GM20000 (cell line): ENCODE data around the gene DDX31.
"Not testable (repeated sequence)": the region's sequence is repeated elsewhere in the genome, so short reads cannot be mapped to it uniquely, and the experiment has no call there.

ENCODE experiments used
- DNase-seq: peaks from one replicate; pipeline ENCODE4 v3.0.0; 2012; ENCODE audit warnings: low spot score
- TF ChIP-seq, protein P1 (sequence below): IDR thresholded peaks from 2 replicates; pipeline ENCODE4 v1.5.1; 2012; ENCODE audit warnings: mild to moderate bottlenecking, control low read depth; ENCODE audit errors: extremely low read depth, missing control alignments

Gene DDX31

GRCh38 chr9:132669698-132670456, at the start of gene DDX31:
TSS of gene DDX31 (minus strand) at chr9:132669983. CDS start at chr9:132669934, 49 bp downstream.
- DNase-seq: peak; percentile 95
- TF ChIP-seq, protein P1, sequence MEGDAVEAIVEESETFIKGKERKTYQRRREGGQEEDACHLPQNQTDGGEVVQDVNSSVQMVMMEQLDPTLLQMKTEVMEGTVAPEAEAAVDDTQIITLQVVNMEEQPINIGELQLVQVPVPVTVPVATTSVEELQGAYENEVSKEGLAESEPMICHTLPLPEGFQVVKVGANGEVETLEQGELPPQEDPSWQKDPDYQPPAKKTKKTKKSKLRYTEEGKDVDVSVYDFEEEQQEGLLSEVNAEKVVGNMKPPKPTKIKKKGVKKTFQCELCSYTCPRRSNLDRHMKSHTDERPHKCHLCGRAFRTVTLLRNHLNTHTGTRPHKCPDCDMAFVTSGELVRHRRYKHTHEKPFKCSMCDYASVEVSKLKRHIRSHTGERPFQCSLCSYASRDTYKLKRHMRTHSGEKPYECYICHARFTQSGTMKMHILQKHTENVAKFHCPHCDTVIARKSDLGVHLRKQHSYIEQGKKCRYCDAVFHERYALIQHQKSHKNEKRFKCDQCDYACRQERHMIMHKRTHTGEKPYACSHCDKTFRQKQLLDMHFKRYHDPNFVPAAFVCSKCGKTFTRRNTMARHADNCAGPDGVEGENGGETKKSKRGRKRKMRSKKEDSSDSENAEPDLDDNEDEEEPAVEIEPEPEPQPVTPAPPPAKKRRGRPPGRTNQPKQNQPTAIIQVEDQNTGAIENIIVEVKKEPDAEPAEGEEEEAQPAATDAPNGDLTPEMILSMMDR: no peak

DNA sequence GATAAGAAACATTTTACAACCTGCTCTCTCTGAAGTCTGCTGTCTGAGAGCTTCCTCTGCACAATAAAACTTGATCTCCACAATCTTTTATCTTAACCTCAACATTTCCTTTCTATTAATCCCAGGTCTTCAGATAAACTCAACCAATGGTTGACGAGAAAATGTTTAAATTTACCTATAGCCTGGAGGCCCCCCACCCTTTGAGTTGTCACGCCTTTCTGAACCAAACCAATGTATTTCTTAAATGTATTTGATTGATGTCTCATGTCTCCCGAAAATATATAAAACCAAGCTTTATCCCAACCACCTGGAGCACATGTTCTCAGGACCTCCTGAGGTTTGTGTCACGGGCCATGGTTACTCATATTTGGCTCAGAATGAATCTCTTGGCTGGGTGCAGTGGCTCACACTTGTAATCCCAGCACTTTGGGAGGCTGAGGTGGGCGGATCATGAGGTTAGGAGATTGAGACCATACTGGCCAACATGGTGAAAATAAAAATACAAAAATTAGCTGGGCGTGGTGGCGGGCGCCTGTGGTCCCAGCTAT, 48.7 kb upstream of the DDX31 start:
- DNase-seq: not testable (repeated sequence)

DNA sequence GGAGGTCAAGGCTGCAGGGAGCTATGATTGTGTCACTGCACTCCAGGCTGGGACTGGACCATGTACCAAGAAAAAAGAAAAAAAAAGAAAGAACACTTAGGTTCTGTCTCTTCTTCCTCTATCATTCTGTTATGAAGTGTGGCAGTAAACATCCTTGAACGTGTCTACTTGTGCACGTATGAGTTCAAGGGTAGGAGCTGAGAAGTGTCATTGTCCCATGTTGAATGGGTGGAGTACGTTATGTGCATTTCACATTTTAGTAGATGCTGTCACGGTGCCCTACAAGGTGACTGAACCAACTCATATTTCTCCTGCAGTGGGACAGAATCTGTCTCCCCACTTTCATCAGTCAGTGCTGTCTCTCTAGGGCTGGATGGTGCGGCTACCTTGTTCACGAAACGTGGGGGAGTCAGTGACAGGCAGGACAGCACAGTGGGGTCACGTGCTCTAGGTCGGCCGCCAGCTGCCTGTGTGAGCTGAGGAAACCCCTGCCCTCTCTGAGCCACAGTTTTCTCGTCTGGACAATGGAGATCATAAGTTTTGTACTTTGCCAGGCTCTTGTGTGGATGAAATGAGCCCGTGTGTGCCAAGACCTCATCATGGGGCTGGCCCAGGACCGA, 47.7 kb upstream of the DDX31 start:
- DNase-seq: no peak
- TF ChIP-seq, protein P1: no peak

- TF ChIP-seq, protein P1: no peak
- DNase-seq: no peak
Observed at GRCh38 chr9:132716007-132716406, 46.2 kb upstream of the DDX31 start.

DNA sequence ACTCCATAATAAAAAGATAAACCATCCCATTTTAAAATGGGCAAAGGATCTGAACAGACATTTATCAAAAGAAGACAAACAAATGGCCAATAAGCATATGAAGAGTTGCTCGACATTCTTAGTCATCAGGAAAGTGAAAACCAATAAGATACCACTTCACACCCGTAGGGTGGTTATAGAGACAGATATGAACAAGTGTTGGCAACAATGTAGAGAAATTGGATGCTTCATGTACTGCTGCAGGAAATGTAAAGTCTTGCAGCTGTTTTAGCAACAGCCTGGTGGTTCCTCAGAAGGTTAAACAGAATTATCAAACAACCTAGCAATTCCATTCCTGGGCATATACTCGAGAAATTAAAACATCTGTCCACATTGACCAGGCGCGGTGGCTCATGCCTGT, 43.0 kb upstream of the DDX31 start:
- TF ChIP-seq, protein P1: no peak
- no peak for DNase-seq

- TF ChIP-seq, protein P1: no peak
- no peak for DNase-seq
Observed at GRCh38 chr9:132711846-132712245, 42.1 kb upstream of the DDX31 start.

GRCh38 chr9:132711152-132711551, 41.4 kb upstream of the DDX31 start:
- not testable (repeated sequence) for DNase-seq

- TF ChIP-seq, protein P1: no peak
- DNase-seq: no peak
Observed at GRCh38 chr9:132710333-132710732, 40.5 kb upstream of the DDX31 start.
